Liver (tissue), 9 donors: ENCODE data around the gene ENKD1. TPM values are rescaled to one million over a fixed set of nuclear protein-coding genes. Genes with fewer than 3 reads are reported as not detected.

Experiments used
- DNase-seq: peaks from one replicate; pipeline ENCODE4 v3.0.0-alpha.2; 2017; ENCODE audit warnings: low spot score
- H3K27ac ChIP-seq, 2 donors: one replicate each; pipeline ENCODE4 v1.7.0; 2013; ENCODE audit warnings: inconsistent platforms in 2 of 2, low read length in 2 of 2, control low read depth in 1 of 2, low read depth in 1 of 2, mild to moderate bottlenecking in 1 of 2
- H3K27me3 ChIP-seq, 4 donors: one replicate each; pipeline versions ENCODE4 v1.6.1 to v1.7.0; 2013; ENCODE audit warnings: low read length in 3 of 4, inconsistent platforms in 1 of 4, mild to moderate bottlenecking in 1 of 4, moderate library complexity in 1 of 4; ENCODE audit not compliant: control insufficient read depth in 4 of 4, insufficient read depth in 4 of 4
- H3K36me3 ChIP-seq, 4 donors: one replicate each; pipeline versions ENCODE4 v1.6.1 to v1.7.0; 2013; ENCODE audit warnings: low read length in 3 of 4, mild to moderate bottlenecking in 3 of 4, low read depth in 1 of 4, moderate library complexity in 1 of 4; ENCODE audit not compliant: control insufficient read depth in 4 of 4, insufficient read depth in 3 of 4
- H3K4me1 ChIP-seq, 4 donors: one replicate each; pipeline versions ENCODE4 v1.6.1 to v1.7.0; 2013; ENCODE audit warnings: low read length in 3 of 4, mild to moderate bottlenecking in 3 of 4, moderate library complexity in 1 of 4; ENCODE audit not compliant: control insufficient read depth in 4 of 4, insufficient read depth in 4 of 4
- H3K4me3 ChIP-seq, 3 donors: one replicate each; pipeline versions ENCODE4 v1.6.1 to v1.7.0; 2013; ENCODE audit warnings: low read length in 3 of 3, control low read depth in 1 of 3, low read depth in 1 of 3, mild to moderate bottlenecking in 1 of 3
- H3K9ac ChIP-seq, 2 donors: one replicate each; pipeline ENCODE4 v1.7.0; 2013; ENCODE audit warnings: low read length in 2 of 2, mild to moderate bottlenecking in 2 of 2, moderate library complexity in 2 of 2, control low read depth in 1 of 2, low read depth in 1 of 2
- H3K9me3 ChIP-seq, 4 donors: one replicate each; pipeline versions ENCODE4 v1.6.1 to v1.7.0; 2013; ENCODE audit warnings: low read length in 3 of 4; ENCODE audit not compliant: control insufficient read depth in 4 of 4
- ATF3 ChIP-seq: IDR thresholded peaks from 2 replicates; pipeline ENCODE4 v1.6.1; 2016; ENCODE audit warnings: antibody characterized with exemption
- EGR1 ChIP-seq, 2 donors: IDR thresholded peaks; 2 replicates each; pipeline ENCODE4 v1.6.1; 2016 to 2018; ENCODE audit warnings: antibody characterized with exemption in 2 of 2, low read depth in 2 of 2
- FOXA2 ChIP-seq: IDR thresholded peaks from 2 replicates; pipeline ENCODE4 v1.6.1; 2016; ENCODE audit warnings: antibody characterized with exemption
- HNF4A ChIP-seq, 2 donors: conservative IDR thresholded peaks; 2 replicates each; pipeline ENCODE4 v1.6.1; 2016; ENCODE audit warnings: antibody characterized with exemption in 2 of 2, mild to moderate bottlenecking in 2 of 2
- HNF4G ChIP-seq: IDR thresholded peaks from 2 replicates; pipeline ENCODE4 v1.6.1; 2016; ENCODE audit warnings: antibody characterized with exemption
- JUND ChIP-seq, 2 donors: IDR thresholded peaks; 2 replicates each; pipeline ENCODE4 v1.6.1; 2016; ENCODE audit warnings: antibody characterized with exemption in 2 of 2
- MAX ChIP-seq: IDR thresholded peaks from 2 replicates; pipeline ENCODE4 v1.6.1; 2016; ENCODE audit warnings: antibody characterized with exemption
- NR2F2 ChIP-seq: IDR thresholded peaks from 2 replicates; pipeline ENCODE4 v1.6.1; 2016; ENCODE audit warnings: antibody characterized with exemption
- RAD21 ChIP-seq, 2 donors: IDR thresholded peaks; 2 replicates each; pipeline ENCODE4 v1.6.1; 2016; ENCODE audit warnings: antibody characterized with exemption in 2 of 2, mild to moderate bottlenecking in 2 of 2
- SP1 ChIP-seq: IDR thresholded peaks from 2 replicates; pipeline ENCODE4 v1.6.1; 2018; ENCODE audit warnings: antibody characterized with exemption, mild to moderate bottlenecking
- TAF1 ChIP-seq: conservative IDR thresholded peaks from 2 replicates; pipeline ENCODE4 v1.6.1; 2016; ENCODE audit warnings: antibody characterized with exemption, mild to moderate bottlenecking
- YY1 ChIP-seq: IDR thresholded peaks from 2 replicates; pipeline ENCODE4 v1.6.1; 2016; ENCODE audit warnings: antibody characterized with exemption, mild to moderate bottlenecking
- ZBTB33 ChIP-seq: IDR thresholded peaks from 2 replicates; pipeline ENCODE4 v1.6.1; 2016; ENCODE audit warnings: antibody characterized with exemption
- WGBS: extraction: QIAGEN DNeasy Blood & Tissue Kit; methylation state at CpG from one replicate; pipeline ENCODE4 v1.1.7; 2013; 5-methylcytosine and 5-hydroxymethylcytosine counted together
- polyA plus RNA-seq, 2 donors: library from polyadenylated mRNA; stranded (reverse) in 1 of 2; unstranded in 1 of 2; fragments of 200-250 nt in 1 of 2; fragments of >200 nt in 1 of 2; fragmentation: Nextera tagmentation in 1 of 2; extraction: Ambion mirVana in 1 of 2; gene quantifications; one replicate each; pipeline versions ENCODE4 v1.2.1 to v1.2.3, GENCODE V29; 2013 to 2015
- total RNA-seq, 2 donors: library from RNA; depleted of rRNA; stranded (reverse); fragments of >200 nt; gene quantifications; one replicate each; pipeline ENCODE4 v1.2.3, GENCODE V29; 2014
- TF ChIP-seq, protein P1 (sequence below): IDR thresholded peaks from 2 replicates; pipeline ENCODE4 v1.6.1; 2016; ENCODE audit warnings: antibody characterized with exemption, mild to moderate bottlenecking
- TF ChIP-seq, protein P2 (sequence below): fragments of 150-350 bp; IDR thresholded peaks from 2 replicates; pipeline ENCODE4 v1.5.1; 2017; ENCODE audit warnings: improper control_type of control experiment, low read depth, low read length; ENCODE audit not compliant: missing input control
- donor health status: healthy.
- donor health status: healthy.
- donor health status: healthy.
- donor health status: healthy.
- donor health status: healthy.

The ENKD1 gene
- total and polyA plus RNA-seq, 4 donors, result 2.6 to 7.8 (median 4.7) TPM

DNA sequence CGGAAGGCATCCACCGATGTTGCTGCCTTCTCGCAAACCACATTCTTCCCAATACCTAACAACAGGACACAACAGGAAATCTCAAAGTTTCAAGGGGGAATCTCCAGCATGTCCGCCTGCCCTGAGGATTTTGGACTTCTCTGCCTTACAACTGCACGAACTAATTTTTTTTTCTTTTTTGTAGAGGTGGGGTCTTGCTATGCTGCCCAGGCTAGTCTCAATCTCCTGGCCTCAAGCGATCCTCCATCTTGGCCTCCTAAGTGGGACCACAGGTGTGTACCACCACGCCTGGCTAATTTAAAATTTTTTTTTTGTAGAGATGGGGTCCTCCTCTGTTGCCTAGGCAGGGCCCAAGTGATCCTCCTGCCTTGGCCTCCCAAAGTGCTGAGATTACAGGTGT lies 9.4 kb upstream of the ENKD1 start:
- WGBS, result 98% methylated on average over 7 of the region's 7 CpGs
- peaks cover 0 to 2% (median under 1%) of the 10 kb centered on the region in 4 donors for H3K36me3 ChIP-seq
- H3K4me1 ChIP-seq, result peaks cover 17 to 56% (median 47%) of the 10 kb centered on the region in 4 donors
- no peak overlapping the region for H3K9ac ChIP-seq
- no peaks in the 10 kb centered on the region for H3K9me3 ChIP-seq
- peak overlapping the region in 1 of 2 donors; percentile 73 for H3K27ac ChIP-seq
- no peak for DNase-seq
- TF ChIP-seq JUND (IDR thresholded peaks at IDR 0.05) (no peak), EGR1 (IDR thresholded peaks at IDR 0.05; ENCODE audit: low read depth in 2 of 2) (no peak), ZBTB33 (no peak), NR2F2 (no peak), TAF1 (no peak), SP1 (no peak), RAD21 (IDR thresholded peaks at IDR 0.05) (no peak), HNF4A (conservative IDR thresholded peaks at IDR 0.05) (no peak), FOXA2 (no peak), MAX (no peak), ATF3 (no peak), HNF4G (no peak), YY1 (no peak)
- TF ChIP-seq, protein P1, sequence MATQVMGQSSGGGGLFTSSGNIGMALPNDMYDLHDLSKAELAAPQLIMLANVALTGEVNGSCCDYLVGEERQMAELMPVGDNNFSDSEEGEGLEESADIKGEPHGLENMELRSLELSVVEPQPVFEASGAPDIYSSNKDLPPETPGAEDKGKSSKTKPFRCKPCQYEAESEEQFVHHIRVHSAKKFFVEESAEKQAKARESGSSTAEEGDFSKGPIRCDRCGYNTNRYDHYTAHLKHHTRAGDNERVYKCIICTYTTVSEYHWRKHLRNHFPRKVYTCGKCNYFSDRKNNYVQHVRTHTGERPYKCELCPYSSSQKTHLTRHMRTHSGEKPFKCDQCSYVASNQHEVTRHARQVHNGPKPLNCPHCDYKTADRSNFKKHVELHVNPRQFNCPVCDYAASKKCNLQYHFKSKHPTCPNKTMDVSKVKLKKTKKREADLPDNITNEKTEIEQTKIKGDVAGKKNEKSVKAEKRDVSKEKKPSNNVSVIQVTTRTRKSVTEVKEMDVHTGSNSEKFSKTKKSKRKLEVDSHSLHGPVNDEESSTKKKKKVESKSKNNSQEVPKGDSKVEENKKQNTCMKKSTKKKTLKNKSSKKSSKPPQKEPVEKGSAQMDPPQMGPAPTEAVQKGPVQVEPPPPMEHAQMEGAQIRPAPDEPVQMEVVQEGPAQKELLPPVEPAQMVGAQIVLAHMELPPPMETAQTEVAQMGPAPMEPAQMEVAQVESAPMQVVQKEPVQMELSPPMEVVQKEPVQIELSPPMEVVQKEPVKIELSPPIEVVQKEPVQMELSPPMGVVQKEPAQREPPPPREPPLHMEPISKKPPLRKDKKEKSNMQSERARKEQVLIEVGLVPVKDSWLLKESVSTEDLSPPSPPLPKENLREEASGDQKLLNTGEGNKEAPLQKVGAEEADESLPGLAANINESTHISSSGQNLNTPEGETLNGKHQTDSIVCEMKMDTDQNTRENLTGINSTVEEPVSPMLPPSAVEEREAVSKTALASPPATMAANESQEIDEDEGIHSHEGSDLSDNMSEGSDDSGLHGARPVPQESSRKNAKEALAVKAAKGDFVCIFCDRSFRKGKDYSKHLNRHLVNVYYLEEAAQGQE, result no peak
- TF ChIP-seq, protein P2, sequence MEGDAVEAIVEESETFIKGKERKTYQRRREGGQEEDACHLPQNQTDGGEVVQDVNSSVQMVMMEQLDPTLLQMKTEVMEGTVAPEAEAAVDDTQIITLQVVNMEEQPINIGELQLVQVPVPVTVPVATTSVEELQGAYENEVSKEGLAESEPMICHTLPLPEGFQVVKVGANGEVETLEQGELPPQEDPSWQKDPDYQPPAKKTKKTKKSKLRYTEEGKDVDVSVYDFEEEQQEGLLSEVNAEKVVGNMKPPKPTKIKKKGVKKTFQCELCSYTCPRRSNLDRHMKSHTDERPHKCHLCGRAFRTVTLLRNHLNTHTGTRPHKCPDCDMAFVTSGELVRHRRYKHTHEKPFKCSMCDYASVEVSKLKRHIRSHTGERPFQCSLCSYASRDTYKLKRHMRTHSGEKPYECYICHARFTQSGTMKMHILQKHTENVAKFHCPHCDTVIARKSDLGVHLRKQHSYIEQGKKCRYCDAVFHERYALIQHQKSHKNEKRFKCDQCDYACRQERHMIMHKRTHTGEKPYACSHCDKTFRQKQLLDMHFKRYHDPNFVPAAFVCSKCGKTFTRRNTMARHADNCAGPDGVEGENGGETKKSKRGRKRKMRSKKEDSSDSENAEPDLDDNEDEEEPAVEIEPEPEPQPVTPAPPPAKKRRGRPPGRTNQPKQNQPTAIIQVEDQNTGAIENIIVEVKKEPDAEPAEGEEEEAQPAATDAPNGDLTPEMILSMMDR, result no peak
- H3K27me3 ChIP-seq, result no peaks in the 10 kb centered on the region
- no peak overlapping the region for H3K4me3 ChIP-seq

DNA sequence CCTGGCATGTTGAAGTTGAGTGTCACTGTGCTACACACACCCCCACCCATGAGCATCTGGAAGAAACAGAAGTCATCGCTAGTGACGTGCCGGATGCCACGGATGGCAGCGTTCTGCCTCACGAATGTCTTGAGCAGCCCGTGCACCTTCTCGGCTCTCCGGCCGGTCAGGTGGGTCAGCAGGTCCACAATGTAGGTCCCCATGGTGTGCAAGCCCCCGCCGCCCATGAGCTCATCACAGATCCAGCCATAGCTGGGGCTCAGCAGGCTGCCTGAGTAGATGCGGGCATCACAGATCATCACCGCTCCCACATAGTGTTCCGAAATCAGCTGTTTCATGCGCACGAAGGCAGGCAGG lies 9.0 kb upstream of the ENKD1 start:
- H3K9me3 ChIP-seq, result no peaks in the 10 kb centered on the region
- H3K4me1 ChIP-seq, result peaks cover 17 to 56% (median 47%) of the 10 kb centered on the region in 4 donors
- no peak overlapping the region for H3K4me3 ChIP-seq
- WGBS, result 97% methylated on average over 17 of the region's 17 CpGs
- TF ChIP-seq, protein P1, result no peak
- TF ChIP-seq, protein P2, result no peak
- TF ChIP-seq SP1, result no peak
- TF ChIP-seq ATF3, result no peak
- no peak for TF ChIP-seq YY1
- no peak for TF ChIP-seq MAX
- no peak for TF ChIP-seq NR2F2
- H3K27me3 ChIP-seq, result no peaks in the 10 kb centered on the region
- no peak for DNase-seq
- H3K27ac ChIP-seq, result peak overlapping the region; percentile 73 to 95
- H3K36me3 ChIP-seq, result peaks cover 0 to 2% (median under 1%) of the 10 kb centered on the region in 4 donors
- H3K9ac ChIP-seq, result no peak overlapping the region
